SIG-M5 treated with dmso at 0.1 percent for 504 hours (cell line): ENCODE data around the gene PLN.

Experiments used
- DNase-seq: peaks from one replicate; lab custom pipeline; 2025; ENCODE audit not compliant: unreplicated experiment; lab: John Stamatoyannopoulos, UW

PLN gene

GRCh38 chr6:118536478-118536877, 11.6 kb upstream of the PLN start:
- no peak for DNase-seq

DNA sequence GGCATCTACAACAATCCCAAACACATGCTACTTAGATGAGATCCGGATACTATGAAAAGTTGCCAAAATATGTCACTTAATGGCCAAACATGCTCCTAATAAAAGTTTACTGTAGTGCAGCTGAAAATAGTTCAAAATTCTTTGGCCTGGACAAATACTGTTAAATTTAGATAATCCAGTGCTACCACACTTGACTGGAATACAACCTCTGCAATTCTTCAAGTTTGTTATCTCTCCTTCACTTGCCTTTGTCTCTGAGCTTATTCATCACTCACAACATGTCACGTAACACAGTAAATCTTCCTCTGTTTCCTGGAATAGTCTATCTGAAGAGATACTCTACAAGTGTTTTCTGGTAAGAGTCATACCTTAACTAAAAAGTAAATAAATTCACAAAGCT, 10.5 kb upstream of the PLN start:
- DNase-seq, result no peak

DNA sequence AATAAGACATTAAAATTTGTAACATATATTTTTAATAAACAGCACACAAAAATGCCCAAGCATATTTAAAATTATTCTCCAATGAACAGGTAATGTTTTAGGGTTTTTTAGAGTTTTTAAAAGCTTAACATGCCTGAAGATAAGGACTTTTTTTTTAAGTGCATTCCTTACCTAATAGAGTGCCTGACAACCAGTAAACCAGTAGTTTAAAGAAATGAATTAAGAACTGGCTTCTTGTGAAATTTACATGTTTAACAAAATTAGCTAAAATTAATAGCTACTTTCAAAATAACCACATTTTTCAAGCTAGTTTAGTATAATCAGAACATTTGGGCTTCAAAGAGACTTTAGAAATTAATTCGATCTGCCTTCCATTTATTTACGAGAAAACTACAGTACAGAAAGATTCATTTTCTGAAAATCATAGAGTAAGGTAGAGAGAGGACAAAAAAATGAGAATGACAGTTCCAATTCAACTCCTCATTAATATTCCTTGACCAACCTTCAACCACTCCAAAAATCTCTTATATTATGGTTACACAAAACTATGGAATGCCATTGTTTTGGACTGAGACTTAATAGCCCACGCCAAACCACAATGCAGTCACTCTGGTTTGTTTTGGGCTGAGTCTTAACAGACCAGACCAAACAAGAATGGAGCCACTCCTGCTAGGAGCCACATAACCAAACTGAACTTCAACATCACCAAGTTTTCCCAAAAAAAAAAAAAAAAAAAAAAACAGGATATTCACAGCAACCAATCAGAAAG, 5.7 kb upstream of the PLN start:
- no peak for DNase-seq

DNA sequence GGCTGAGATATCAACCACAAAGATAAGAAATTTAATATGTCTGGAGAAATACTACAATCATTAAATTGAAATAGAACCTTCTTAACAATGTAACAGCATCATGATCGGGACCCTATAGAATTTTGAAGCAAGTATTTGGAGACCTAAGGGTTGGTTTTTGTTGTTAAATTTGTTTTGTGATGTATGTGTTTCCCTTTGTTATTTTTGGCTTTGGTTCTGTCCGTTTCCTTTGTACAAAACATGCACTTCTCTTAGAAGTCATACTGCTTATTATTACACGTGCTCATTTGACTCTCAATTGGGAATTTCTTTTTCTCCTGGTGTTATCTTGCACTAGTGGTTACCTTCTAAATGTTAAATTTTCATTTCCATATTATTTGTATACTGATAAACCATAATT, 4.0 kb upstream of the PLN start:
- DNase-seq, result no peak

- DNase-seq, result no peak
These were observed 1.8 kb upstream of the PLN start for GRCh38 chr6:118546164-118546879.

- no peak for DNase-seq
These were observed 1.2 kb upstream of the PLN start for GRCh38 chr6:118546880-118547218.

DNA sequence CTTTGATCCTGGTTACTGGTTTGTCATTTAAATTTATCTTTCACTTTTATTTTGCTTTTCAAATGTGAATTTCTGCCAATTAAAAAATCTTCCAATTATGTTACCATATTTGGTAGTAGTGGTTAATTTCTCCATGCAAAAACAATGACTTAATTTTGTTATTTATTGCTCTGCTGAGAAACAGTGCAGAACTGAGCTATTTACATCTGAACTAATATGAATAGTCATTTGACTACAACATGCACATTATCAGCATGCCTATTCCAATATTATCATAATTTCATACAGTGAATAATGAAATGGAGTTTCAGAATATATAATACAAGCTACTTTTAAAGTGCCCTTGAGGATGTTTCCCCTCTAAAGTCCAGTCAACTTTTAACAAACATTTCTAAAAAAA, 517 bp downstream of the PLN start:
- no peak for DNase-seq

GRCh38 chr6:118551063-118552053, 3.3 kb downstream of the PLN start:
- DNase-seq, result peak; percentile 50

- DNase-seq, result no peak
These were observed 5.0 kb downstream of the PLN start for GRCh38 chr6:118553132-118553531.

- DNase-seq, result no peak
These were observed 6.6 kb downstream of the PLN start for GRCh38 chr6:118554698-118555097.

DNA sequence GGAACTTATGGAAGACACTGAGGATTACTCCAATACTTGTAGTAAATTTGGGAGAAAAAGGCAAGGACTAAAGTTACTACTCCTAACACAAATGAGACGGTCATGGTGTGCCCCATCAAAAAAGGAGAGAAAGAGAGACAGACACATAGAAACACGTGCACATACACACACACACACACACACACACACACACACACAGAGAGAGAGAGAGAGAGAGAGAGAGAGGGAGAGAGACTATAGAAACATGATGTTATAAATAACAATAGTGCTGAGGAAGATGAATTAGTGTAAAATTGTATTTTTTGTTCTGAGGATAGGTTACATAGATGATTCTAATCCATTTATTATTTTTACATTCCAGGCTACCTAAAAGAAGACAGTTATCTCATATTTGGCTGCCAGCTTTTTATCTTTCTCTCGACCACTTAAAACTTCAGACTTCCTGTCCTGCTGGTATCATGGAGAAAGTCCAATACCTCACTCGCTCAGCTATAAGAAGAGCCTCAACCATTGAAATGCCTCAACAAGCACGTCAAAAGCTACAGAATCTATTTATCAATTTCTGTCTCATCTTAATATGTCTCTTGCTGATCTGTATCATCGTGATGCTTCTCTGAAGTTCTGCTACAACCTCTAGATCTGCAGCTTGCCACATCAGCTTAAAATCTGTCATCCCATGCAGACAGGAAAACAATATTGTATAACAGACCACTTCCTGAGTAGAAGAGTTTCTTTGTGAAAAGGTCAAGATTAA, 10.5 kb downstream of the PLN start:
- DNase-seq, result no peak

DNA sequence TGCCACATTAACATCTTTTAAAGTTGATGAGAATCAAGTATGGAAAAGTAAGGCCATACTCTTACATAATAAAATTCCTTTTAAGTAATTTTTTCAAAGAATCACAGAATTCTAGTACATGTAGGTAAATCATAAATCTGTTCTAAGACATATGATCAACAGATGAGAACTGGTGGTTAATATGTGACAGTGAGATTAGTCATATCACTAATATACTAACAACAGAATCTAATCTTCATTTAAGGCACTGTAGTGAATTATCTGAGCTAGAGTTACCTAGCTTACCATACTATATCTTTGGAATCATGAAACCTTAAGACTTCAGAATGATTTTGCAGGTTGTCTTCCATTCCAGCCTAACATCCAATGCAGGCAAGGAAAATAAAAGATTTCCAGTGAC, 11.6 kb downstream of the PLN start:
- DNase-seq, result no peak

- DNase-seq, result no peak
These were observed 14.2 kb downstream of the PLN start for GRCh38 chr6:118562248-118562647.

- DNase-seq, result no peak
These were observed 14.9 kb downstream of the PLN start for GRCh38 chr6:118562959-118563358.

DNA sequence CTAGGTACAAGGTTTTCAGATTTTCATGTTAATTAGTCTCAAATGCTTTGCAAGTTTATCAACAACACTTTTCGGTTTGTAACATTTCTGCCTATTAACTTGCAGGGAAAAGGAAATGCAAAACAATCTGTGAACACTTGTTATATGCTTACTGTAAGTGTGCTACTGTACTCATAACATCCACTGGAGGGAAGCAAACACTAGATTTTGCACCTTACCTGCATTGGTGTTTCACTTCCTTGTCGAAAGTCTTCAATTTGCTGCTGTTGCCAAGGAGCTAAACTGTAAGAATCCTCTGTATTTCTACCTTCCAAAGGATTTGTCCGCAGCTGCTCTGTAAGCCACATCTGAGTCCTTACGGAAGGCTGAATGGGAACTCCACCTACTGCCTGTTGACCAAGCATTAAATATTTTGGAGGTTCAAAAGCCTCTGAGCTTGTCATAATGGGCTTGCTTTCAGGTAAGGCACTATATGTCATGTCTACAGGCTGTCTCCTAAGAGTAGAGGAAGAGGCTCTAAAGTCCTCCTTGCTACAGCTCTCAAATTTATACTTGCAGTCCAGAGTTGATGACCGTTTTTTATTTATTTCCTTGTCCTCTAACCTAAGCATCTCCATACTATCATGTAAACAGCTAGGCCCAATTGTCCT, 17.3 kb downstream of the PLN start:
- peak; percentile 46 for DNase-seq

- no peak for DNase-seq
These were observed 19.9 kb downstream of the PLN start for GRCh38 chr6:118567974-118568373.

GRCh38 chr6:118569498-118569897, 21.4 kb downstream of the PLN start:
- no peak for DNase-seq

DNA sequence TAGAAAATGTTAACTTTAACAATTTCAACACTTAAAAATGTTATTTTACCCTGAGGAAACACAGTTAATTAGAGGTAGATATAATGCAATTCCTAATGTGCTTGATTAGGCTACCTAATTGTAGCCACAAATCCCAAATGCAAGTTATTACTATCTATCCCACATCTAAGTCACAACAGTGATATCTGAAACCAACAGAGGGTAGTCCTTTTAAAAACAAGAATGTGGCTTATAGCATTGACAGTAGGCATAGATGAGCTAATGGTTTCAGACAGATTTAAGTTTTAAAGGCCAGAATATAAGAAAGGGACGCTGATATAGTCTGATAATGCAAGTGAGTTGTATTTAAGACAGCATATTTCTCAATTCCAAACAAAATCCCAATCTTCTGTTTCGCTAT, 23.0 kb downstream of the PLN start:
- DNase-seq, result no peak

DNA sequence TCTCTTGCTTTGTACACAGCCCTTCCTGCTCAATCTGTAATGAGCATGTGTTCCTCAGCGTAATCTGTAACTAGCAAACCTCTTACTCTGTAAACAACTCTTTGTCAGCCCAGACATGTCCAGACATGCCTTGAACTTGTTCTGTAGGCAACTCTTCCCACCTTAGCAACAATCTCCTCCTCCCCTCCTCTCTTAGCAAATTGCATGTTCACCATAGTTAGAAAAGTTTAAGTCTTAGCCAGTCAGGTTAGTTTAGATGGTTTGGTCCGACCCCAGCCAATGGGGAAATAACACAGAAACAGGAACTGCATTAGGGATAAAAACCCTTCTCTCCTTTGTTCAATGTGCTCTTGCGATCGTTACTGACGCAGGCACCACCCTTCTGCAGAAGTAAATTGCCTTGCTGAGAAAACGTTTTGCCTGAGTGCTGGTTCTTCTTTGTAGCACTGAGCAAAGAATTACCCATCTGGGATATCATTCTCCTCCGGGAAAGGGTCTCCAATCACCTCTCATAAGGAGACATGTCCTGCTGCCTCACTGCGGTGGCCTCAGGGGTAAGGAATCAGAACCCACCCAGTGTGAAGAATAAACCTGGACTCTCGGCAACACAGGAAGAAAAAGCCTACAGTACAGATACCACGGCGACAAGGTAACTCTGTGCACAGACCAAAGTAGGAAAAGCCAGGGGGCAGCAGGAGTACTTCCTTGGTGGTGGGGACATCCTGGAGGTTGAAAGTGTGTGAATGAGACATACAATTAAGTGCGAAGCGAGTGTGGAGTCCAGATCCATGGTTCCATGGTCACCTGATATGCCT, 26.2 kb downstream of the PLN start:
- no peak for DNase-seq

DNA sequence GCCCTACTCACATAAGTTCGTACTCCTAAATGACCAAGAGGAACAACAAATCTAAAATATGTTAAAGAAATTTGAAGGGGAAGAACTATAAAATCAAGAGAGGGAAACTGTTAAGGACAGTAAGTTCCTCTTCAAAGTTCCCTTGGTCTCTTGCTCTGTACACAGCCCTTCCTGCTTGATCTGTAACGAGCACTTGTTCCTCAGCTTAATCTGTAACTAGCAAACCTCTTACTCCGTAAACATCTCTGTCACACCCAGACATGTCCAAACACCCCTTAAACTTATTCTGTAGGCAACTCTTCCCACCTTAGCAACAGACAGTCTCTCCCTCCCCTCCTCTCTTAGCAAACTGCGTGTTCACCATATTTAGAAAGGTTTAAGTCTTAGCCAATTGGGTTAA, 29.9 kb downstream of the PLN start:
- DNase-seq, result no peak
